ENCODE results near the gene ZBTB38. TPM values are rescaled to one million over a fixed set of nuclear protein-coding genes. Genes with fewer than 3 reads are reported as not detected.

Gene ZBTB38
- total RNA-seq, 1 donor from 2014 or later: 89.6 TPM

- intact Hi-C loops (cut with DNase I): no loop called here
- H3K4me3 ChIP-seq: no peak overlapping the region
- H3K27ac ChIP-seq: no peak overlapping the region
- H3K36me3 ChIP-seq: no peaks in the 10 kb centered on the region
- DNase-seq: no peak
- no peaks in the 10 kb centered on the region for H3K27me3 ChIP-seq (ENCODE audit: low read depth)
- no peak for TF ChIP-seq CTCF (IDR thresholded peaks at IDR 0.05)
- H3K4me1 ChIP-seq: peaks cover 15% of the 10 kb centered on the region
- H3K9me3 ChIP-seq: no peaks in the 10 kb centered on the region
- ATAC-seq: peak; percentile 12 to 54
These were observed 31.4 kb upstream of the ZBTB38 start for GRCh38 chr3:141336672-141337522.

GRCh38 chr3:141337523-141337854, 30.8 kb upstream of the ZBTB38 start:
- Histone ChIP-seq H3K36me3 (no peaks in the 10 kb centered on the region), H3K4me1 (peaks cover 10% of the 10 kb centered on the region), H3K9me3 (no peaks in the 10 kb centered on the region), H3K27ac (no peak overlapping the region), H3K27me3 (ENCODE audit: low read depth) (no peaks in the 10 kb centered on the region), H3K4me3 (no peak overlapping the region)
- no peak for ATAC-seq
- TF ChIP-seq CTCF (IDR thresholded peaks at IDR 0.05): no peak
- intact Hi-C loops (cut with DNase I): no loop called here
- no peak for DNase-seq

GRCh38 chr3:141337991-141338390, 30.3 kb upstream of the ZBTB38 start:
- ATAC-seq: no peak
- no peaks in the 10 kb centered on the region for H3K27me3 ChIP-seq (ENCODE audit: low read depth)
- H3K4me1 ChIP-seq: peaks cover 9% of the 10 kb centered on the region
- intact Hi-C loops (cut with DNase I): no loop called here
- H3K36me3 ChIP-seq: no peaks in the 10 kb centered on the region
- DNase-seq: no peak
- H3K27ac ChIP-seq: no peak overlapping the region
- no peak overlapping the region for H3K4me3 ChIP-seq
- TF ChIP-seq CTCF (IDR thresholded peaks at IDR 0.05): no peak
- no peaks in the 10 kb centered on the region for H3K9me3 ChIP-seq

- H3K4me1 ChIP-seq: peaks cover 9% of the 10 kb centered on the region
- intact Hi-C loops (cut with DNase I): no loop called here
- H3K27ac ChIP-seq: no peak overlapping the region
- DNase-seq (no peak), ATAC-seq (no peak)
- TF ChIP-seq CTCF (IDR thresholded peaks at IDR 0.05): no peak
- H3K36me3 ChIP-seq: no peaks in the 10 kb centered on the region
- H3K27me3 ChIP-seq (ENCODE audit: low read depth): no peaks in the 10 kb centered on the region
- H3K4me3 ChIP-seq: no peak overlapping the region
- H3K9me3 ChIP-seq: no peaks in the 10 kb centered on the region
These were observed 29.4 kb upstream of the ZBTB38 start for GRCh38 chr3:141338881-141339280.

- TF ChIP-seq CTCF (IDR thresholded peaks at IDR 0.05): no peak
- Histone ChIP-seq H3K4me3 (no peak overlapping the region), H3K36me3 (no peaks in the 10 kb centered on the region), H3K27ac (no peak overlapping the region), H3K4me1 (peaks cover 8% of the 10 kb centered on the region), H3K27me3 (ENCODE audit: low read depth) (no peaks in the 10 kb centered on the region), H3K9me3 (no peaks in the 10 kb centered on the region)
- no peak for DNase-seq
- no peak for ATAC-seq
- intact Hi-C loops (cut with DNase I): no loop called here
These were observed 26.8 kb upstream of the ZBTB38 start for GRCh38 chr3:141341536-141341935.
